Loucy (cell line): ENCODE data around the gene ZNF831.

Experiments used
- H2AFZ ChIP-seq: fragments of 200-600 bp; sonication (generic); 2 replicates; pipeline ENCODE4 v1.6.0; 2016; ENCODE audit warnings: antibody characterized with exemption, mild to moderate bottlenecking, low read length, moderate library complexity
- H3F3A ChIP-seq: fragments of 200-600 bp; 2 replicates; pipeline ENCODE4 v1.6.0; 2016; ENCODE audit warnings: antibody characterized with exemption, low read depth, mild to moderate bottlenecking
- H3K27me3 ChIP-seq: fragments of 200-600 bp; sonication (generic); 2 replicates; pipeline ENCODE4 v1.6.1; 2014; ENCODE audit warnings: low read length, mild to moderate bottlenecking; ENCODE audit not compliant: insufficient read depth, poor library complexity, severe bottlenecking
- H3K36me3 ChIP-seq: fragments of 200-600 bp; sonication (generic); 2 replicates; pipeline ENCODE4 v1.6.1; 2016; ENCODE audit warnings: low read length; ENCODE audit not compliant: insufficient read depth
- H3K4me1 ChIP-seq: fragments of 200-600 bp; sonication (generic); 2 replicates; pipeline ENCODE4 v1.5.1; 2014; ENCODE audit warnings: low read length, mild to moderate bottlenecking; ENCODE audit not compliant: insufficient read depth, poor library complexity, severe bottlenecking
- H3K4me2 ChIP-seq: fragments of 200-600 bp; sonication (generic); 2 replicates; pipeline ENCODE4 v1.6.0; 2014; ENCODE audit warnings: antibody characterized with exemption, low read length, low read depth, mild to moderate bottlenecking; ENCODE audit not compliant: poor library complexity, severe bottlenecking
- H3K4me3 ChIP-seq: fragments of 200-600 bp; sonication (generic); 2 replicates; pipeline ENCODE4 v1.5.1; 2014; ENCODE audit warnings: low read length, mild to moderate bottlenecking, mixed read lengths; ENCODE audit not compliant: poor library complexity, severe bottlenecking
- H3K79me2 ChIP-seq: fragments of 200-600 bp; sonication (generic); 2 replicates; pipeline ENCODE4 v1.6.1; 2014; ENCODE audit warnings: low read length; ENCODE audit not compliant: insufficient read depth
- H3K9ac ChIP-seq: fragments of 200-600 bp; sonication (generic); 2 replicates; pipeline ENCODE4 v1.6.0; 2014; ENCODE audit warnings: mild to moderate bottlenecking, low read depth, low read length, moderate library complexity; ENCODE audit not compliant: poor library complexity, severe bottlenecking
- H3K9me2 ChIP-seq: fragments of 200-600 bp; sonication (generic); replicated peaks from 2 replicates; pipeline ENCODE4 v1.6.1; 2016; ENCODE audit warnings: low read depth, low read length, mixed read lengths
- H3K9me3 ChIP-seq: fragments of 200-600 bp; sonication (generic); 2 replicates; pipeline ENCODE4 v1.6.1; 2014; ENCODE audit warnings: mild to moderate bottlenecking, antibody characterized with exemption, low read length, low read depth; ENCODE audit not compliant: insufficient read depth
- H4K20me1 ChIP-seq: fragments of 200-600 bp; sonication (generic); 2 replicates; pipeline ENCODE4 v1.6.0; 2014; ENCODE audit warnings: antibody characterized with exemption, low read length, mild to moderate bottlenecking; ENCODE audit not compliant: insufficient read depth, poor library complexity, severe bottlenecking
- CTCF ChIP-seq: fragments of 200-600 bp; sonication (generic); conservative IDR thresholded peaks from 2 replicates; pipeline ENCODE4 v1.5.1; 2014; ENCODE audit warnings: mild to moderate bottlenecking, antibody characterized with exemption, low read length
- EZH2phosphoT487 ChIP-seq: fragments of 200-600 bp; IDR thresholded peaks from 2 replicates; pipeline ENCODE4 v1.6.1; 2018; ENCODE audit warnings: antibody characterized with exemption, mild to moderate bottlenecking, moderate library complexity, borderline replicate concordance

ZNF831 gene

GRCh38 chr20:59297686-59298085 lies 134.1 kb downstream of the ZNF831 start:
- Histone ChIP-seq H3K9ac (no peak overlapping the region), H3K36me3 (no peaks in the 10 kb centered on the region), H2AFZ (no peak overlapping the region), H3K4me2 (no peak overlapping the region), H3F3A (no peaks in the 10 kb centered on the region), H3K9me2 (no peaks in the 10 kb centered on the region), H3K4me1 (no peaks in the 10 kb centered on the region), H3K27me3 (no peaks in the 10 kb centered on the region), H4K20me1 (no peaks in the 10 kb centered on the region), H3K4me3 (no peak overlapping the region), H3K79me2 (no peaks in the 10 kb centered on the region), H3K9me3 (no peaks in the 10 kb centered on the region)
- no peak for TF ChIP-seq EZH2phosphoT487
- TF ChIP-seq CTCF, result no peak

GRCh38 chr20:59299945-59300332 lies 136.3 kb downstream of the ZNF831 start:
- H3K4me2 ChIP-seq, result no peak overlapping the region
- H3K9me2 ChIP-seq, result no peaks in the 10 kb centered on the region
- no peak overlapping the region for H3K4me3 ChIP-seq

GRCh38 chr20:59300333-59301081 lies 136.9 kb downstream of the ZNF831 start, which contains the start of gene EDN3:
EDN3 (plus strand) TSS chr20:59300611; CDS start chr20:59300813, 202 bp downstream.
- Histone ChIP-seq H3K9me2 (no peaks in the 10 kb centered on the region), H3K36me3 (no peaks in the 10 kb centered on the region), H3K4me3 (no peak within 1 kb of the TSS), H3K4me2 (no peak within 1 kb of the TSS), H3K79me2 (no peaks in the 10 kb centered on the region), H3K4me1 (no peaks in the 10 kb centered on the region), H3K9ac (no peak within 1 kb of the TSS), H3K27me3 (no peaks in the 10 kb centered on the region), H3K9me3 (no peaks in the 10 kb centered on the region), H4K20me1 (no peaks in the 10 kb centered on the region), H2AFZ (no peak within 1 kb of the TSS), H3F3A (no peaks in the 10 kb centered on the region)
- no peak for TF ChIP-seq EZH2phosphoT487
- TF ChIP-seq CTCF, result no peak

More at GRCh38 chr20:59299945-59300332, 136.3 kb downstream of the ZNF831 start:
- Histone ChIP-seq H3K27me3 (no peaks in the 10 kb centered on the region), H3K79me2 (no peaks in the 10 kb centered on the region), H3K9ac (no peak overlapping the region), H2AFZ (no peak overlapping the region), H3K36me3 (no peaks in the 10 kb centered on the region), H3K9me3 (no peaks in the 10 kb centered on the region), H3K4me1 (no peaks in the 10 kb centered on the region), H3F3A (no peaks in the 10 kb centered on the region), H4K20me1 (no peaks in the 10 kb centered on the region)
- no peak for TF ChIP-seq CTCF
- TF ChIP-seq EZH2phosphoT487, result no peak
